ENCODE measurements around the gene LIPC.

Gene LIPC

DNA sequence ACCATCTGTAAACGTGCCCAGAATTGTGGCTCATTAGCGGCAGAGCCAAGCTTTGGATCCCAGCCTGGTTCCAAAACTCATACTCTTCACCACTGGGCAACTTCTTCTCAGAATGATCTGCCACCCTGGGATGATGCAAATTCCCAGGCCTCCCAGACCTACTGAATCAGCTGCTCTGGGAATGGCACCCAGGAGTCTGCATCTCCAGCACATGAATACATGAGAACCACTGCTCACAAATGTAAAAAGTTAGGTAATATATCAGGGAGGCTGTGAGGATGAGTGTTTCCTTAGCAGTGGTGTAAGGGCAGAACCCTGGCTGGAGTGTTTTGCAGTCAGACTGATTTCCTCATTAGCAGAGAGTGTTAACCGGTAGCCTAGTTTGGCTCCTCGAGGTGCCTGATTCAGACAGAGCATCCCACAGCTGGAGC is 94.2 kb downstream of the LIPC start:
- no peaks in the 10 kb centered on the region for H3K79me2 ChIP-seq (ENCODE audit: low read length)
- H3K9ac ChIP-seq (ENCODE audit: low read length), result no peak overlapping the region

DNA sequence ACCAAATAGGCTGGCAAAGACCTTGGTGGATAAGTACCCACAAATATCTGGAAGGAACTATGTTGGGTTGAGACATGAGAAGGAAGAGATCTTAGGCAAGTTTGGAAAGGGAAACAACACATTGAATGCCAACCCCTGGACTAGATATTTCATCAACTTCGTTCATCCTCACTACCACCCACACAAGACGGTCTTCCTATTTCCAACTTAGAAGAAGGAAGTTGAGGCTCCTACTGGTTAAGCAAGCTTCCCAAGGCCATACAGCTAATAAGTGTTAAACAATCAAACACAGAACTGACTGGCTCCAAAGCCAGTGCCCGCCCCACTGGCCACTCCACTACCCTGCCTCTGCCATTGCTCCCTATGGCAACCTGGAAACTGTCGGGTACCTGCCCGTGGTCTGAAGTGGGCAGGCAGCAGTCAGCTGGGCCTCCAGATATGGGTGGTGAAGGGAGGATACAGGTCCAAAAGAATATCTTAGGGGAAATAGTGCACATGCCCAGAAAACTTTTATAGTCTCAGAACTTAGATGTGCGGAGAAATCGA is 94.9 kb downstream of the LIPC start:
- no peaks in the 10 kb centered on the region for H3K9me3 ChIP-seq (replicated peaks; ENCODE audit: insufficient read depth, low read length)
- H3K36me3 ChIP-seq (replicated peaks; ENCODE audit: insufficient read depth, low read length), result no peaks in the 10 kb centered on the region
- no peaks in the 10 kb centered on the region for H3F3A ChIP-seq (ENCODE audit: insufficient read depth, low read length)
- H3K4me1 ChIP-seq (ENCODE audit: low read length), result peaks cover 6% of the 10 kb centered on the region
- DNase-seq, result no peak
- no peak overlapping the region for H3K4me2 ChIP-seq (ENCODE audit: low read depth, low read length)
- TF ChIP-seq, protein P1, sequence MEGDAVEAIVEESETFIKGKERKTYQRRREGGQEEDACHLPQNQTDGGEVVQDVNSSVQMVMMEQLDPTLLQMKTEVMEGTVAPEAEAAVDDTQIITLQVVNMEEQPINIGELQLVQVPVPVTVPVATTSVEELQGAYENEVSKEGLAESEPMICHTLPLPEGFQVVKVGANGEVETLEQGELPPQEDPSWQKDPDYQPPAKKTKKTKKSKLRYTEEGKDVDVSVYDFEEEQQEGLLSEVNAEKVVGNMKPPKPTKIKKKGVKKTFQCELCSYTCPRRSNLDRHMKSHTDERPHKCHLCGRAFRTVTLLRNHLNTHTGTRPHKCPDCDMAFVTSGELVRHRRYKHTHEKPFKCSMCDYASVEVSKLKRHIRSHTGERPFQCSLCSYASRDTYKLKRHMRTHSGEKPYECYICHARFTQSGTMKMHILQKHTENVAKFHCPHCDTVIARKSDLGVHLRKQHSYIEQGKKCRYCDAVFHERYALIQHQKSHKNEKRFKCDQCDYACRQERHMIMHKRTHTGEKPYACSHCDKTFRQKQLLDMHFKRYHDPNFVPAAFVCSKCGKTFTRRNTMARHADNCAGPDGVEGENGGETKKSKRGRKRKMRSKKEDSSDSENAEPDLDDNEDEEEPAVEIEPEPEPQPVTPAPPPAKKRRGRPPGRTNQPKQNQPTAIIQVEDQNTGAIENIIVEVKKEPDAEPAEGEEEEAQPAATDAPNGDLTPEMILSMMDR (IDR thresholded peaks at IDR 0.05; ENCODE audit: low read length), result no peak
- TF ChIP-seq EZH2 (optimal IDR thresholded peaks at IDR 0.05; ENCODE audit: low read depth, low read length), result no peak
- no peak for TF ChIP-seq EZH2phosphoT487 (IDR thresholded peaks at IDR 0.05; ENCODE audit: low read length)
- H3K4me3 ChIP-seq (ENCODE audit: low read length), result no peak overlapping the region
- H3K79me2 ChIP-seq (ENCODE audit: low read length), result no peaks in the 10 kb centered on the region
- H3K27me3 ChIP-seq (replicated peaks; ENCODE audit: insufficient read depth, low read length), result no peaks in the 10 kb centered on the region
- H3K9me2 ChIP-seq (replicated peaks; ENCODE audit: insufficient read depth, low read length), result no peaks in the 10 kb centered on the region
- no peaks in the 10 kb centered on the region for H4K20me1 ChIP-seq (ENCODE audit: insufficient read depth, low read length)
- H2AFZ ChIP-seq (ENCODE audit: low read length), result no peak overlapping the region
- no peak overlapping the region for H3K9ac ChIP-seq (ENCODE audit: low read length)
- H3K27ac ChIP-seq (ENCODE audit: low read length), result no peak overlapping the region

More for the DNA sequence above, 94.2 kb downstream of the LIPC start:
- Histone ChIP-seq H2AFZ (ENCODE audit: low read length) (no peak overlapping the region), H3K9me2 (replicated peaks; ENCODE audit: insufficient read depth, low read length) (no peaks in the 10 kb centered on the region), H3K4me3 (ENCODE audit: low read length) (no peak overlapping the region), H3K4me1 (ENCODE audit: low read length) (peaks cover 6% of the 10 kb centered on the region), H4K20me1 (ENCODE audit: insufficient read depth, low read length) (no peaks in the 10 kb centered on the region), H3K36me3 (replicated peaks; ENCODE audit: insufficient read depth, low read length) (no peaks in the 10 kb centered on the region), H3K27me3 (replicated peaks; ENCODE audit: insufficient read depth, low read length) (no peaks in the 10 kb centered on the region), H3K4me2 (ENCODE audit: low read depth, low read length) (no peak overlapping the region), H3F3A (ENCODE audit: insufficient read depth, low read length) (no peaks in the 10 kb centered on the region), H3K27ac (ENCODE audit: low read length) (no peak overlapping the region), H3K9me3 (replicated peaks; ENCODE audit: insufficient read depth, low read length) (no peaks in the 10 kb centered on the region)
- TF ChIP-seq EZH2 (optimal IDR thresholded peaks at IDR 0.05; ENCODE audit: low read depth, low read length) (no peak), EZH2phosphoT487 (IDR thresholded peaks at IDR 0.05; ENCODE audit: low read length) (no peak)
- TF ChIP-seq, protein P1 (IDR thresholded peaks at IDR 0.05; ENCODE audit: low read length), result no peak
- DNase-seq, result no peak

DNA sequence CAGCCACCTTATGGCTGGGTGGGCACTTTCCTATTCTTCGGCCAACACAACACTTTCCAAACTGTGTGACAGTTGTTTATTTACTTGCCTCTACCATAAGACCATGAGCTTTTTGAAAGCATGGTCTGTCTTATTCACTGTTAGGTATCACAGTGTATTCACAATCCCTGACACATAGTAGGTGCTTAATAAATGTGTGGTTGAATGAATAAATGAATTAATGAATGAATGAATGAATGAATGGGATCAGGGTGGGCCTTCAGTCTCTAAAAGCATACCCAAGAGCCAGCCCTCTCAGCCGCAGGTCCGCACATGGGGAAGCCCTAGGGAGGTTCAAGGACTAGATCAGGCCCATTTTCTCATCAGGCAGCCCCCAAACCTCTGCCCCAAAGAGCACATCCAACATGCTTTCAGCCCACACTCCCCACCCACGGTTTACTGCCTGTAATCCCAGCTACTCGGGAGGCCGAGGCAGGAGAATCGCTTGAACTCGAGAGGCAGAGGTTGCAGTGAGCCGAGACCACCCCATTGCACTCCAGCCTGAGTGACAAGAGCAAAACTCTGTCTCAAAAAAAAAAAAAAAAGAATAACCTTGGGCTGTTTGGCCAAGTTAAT is 95.9 kb downstream of the LIPC start:
- TF ChIP-seq, protein P1 (IDR thresholded peaks at IDR 0.05; ENCODE audit: low read length), result no peak
- no peak for TF ChIP-seq EZH2phosphoT487 (IDR thresholded peaks at IDR 0.05; ENCODE audit: low read length)
- no peak for TF ChIP-seq EZH2 (optimal IDR thresholded peaks at IDR 0.05; ENCODE audit: low read depth, low read length)
- Histone ChIP-seq H3K9me3 (replicated peaks; ENCODE audit: insufficient read depth, low read length) (no peaks in the 10 kb centered on the region), H3K9ac (ENCODE audit: low read length) (no peak overlapping the region), H3K79me2 (ENCODE audit: low read length) (no peaks in the 10 kb centered on the region), H3K4me2 (ENCODE audit: low read depth, low read length) (no peak overlapping the region), H3K27me3 (replicated peaks; ENCODE audit: insufficient read depth, low read length) (no peaks in the 10 kb centered on the region), H4K20me1 (ENCODE audit: insufficient read depth, low read length) (no peaks in the 10 kb centered on the region), H2AFZ (ENCODE audit: low read length) (no peak overlapping the region), H3K36me3 (replicated peaks; ENCODE audit: insufficient read depth, low read length) (no peaks in the 10 kb centered on the region), H3K4me1 (ENCODE audit: low read length) (peaks cover 6% of the 10 kb centered on the region), H3K27ac (ENCODE audit: low read length) (no peak overlapping the region), H3K4me3 (ENCODE audit: low read length) (no peak overlapping the region), H3F3A (ENCODE audit: insufficient read depth, low read length) (no peaks in the 10 kb centered on the region), H3K9me2 (replicated peaks; ENCODE audit: insufficient read depth, low read length) (no peaks in the 10 kb centered on the region)
- no peak for DNase-seq
